GM21737 (cell line): Measurements from ENCODE around the gene CALML6.

ENCODE experiments used
- ATAC-seq: cut with Tn5 transposase; IDR thresholded peaks from one replicate; pipeline ENCODE4 v1.9.1; 2021; ENCODE audit warnings: mild to moderate bottlenecking, moderate library complexity; ENCODE audit not compliant: unreplicated experiment

CALML6 gene

GRCh38 chr1:1941211-1941841 is 26.3 kb downstream of the CALML6 start:
- no peak for ATAC-seq

DNA sequence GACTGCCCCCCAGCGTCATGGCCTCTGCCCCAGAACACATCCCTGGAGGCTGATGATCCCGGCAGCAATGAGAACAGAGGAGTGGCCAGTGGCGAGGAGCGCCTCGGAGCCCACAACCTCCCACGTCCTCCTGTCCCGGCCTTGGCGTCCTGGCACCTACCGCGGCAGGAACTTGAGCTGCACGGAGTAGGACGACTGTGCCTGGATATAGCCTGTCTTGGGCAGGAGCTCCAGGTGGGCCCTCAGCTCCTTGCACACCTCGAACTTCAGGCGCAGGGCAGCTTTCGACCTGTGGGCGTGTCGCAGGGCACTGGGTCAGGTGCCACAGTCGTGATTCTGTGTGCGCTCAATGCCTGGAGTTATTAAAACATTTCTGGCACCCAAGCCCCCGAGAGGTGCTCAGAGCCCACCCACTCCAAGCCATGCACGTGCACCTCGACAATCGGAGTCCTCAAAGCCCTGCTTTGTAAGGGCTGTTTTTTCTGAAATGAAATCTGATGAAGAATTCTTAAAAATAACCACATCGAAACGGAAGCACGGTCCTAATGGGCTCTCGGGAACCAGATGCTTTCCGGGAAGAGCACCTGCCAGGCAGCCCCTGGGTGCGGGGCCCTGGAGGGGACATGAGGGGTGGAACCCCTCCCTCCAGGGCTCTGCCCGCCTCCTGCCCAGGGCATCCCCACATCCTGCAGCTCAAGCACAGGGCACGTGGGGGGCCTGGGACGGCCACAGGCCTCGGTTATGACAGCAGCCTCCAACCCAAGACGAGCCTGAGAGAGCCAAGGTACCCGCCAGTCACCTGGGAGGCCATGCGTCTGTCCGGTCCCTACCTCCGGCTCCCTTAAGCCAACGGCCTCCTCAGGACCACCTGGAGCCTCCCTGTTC is 27.1 kb downstream of the CALML6 start:
- ATAC-seq, result no peak

GRCh38 chr1:1942753-1943656 is 27.9 kb downstream of the CALML6 start:
- no peak for ATAC-seq

- ATAC-seq, result no peak
Measured at GRCh38 chr1:1943834-1944570, 28.9 kb downstream of the CALML6 start.

DNA sequence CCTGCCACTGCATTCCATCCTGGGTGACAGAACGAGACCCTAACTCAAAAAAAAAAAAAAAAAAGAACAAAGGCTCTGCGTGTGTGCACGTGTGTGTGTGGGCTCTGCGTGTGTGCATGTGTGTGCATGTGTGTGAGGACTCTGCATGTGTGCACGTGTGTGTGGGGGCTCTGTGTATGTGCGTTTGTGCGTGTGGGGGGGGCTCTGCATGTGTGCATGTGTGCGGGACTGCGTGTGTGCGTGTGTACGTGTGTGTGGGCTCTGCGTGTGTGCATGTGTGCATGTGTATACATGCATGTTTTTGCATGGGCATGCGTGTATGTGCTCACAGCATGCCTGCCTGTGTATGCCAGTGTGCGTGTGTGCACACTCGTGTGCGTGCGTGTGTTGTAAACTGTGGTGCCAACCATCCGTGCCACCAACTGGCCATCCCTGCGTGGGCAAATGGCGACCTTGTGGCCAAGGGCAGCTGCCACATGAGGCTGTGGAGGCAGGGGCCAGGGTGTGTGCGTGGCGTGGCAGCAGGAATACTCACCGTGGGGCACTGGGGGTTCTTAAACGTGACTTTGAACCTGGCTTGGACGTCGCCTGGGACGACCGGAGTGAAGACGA is 30.8 kb downstream of the CALML6 start:
- no peak for ATAC-seq

- no peak for ATAC-seq
Measured at GRCh38 chr1:1946540-1946939, 31.5 kb downstream of the CALML6 start.

GRCh38 chr1:1947493-1947892 is 32.4 kb downstream of the CALML6 start:
- no peak for ATAC-seq

- ATAC-seq, result no peak
Measured at GRCh38 chr1:1948783-1949182, 33.7 kb downstream of the CALML6 start.

DNA sequence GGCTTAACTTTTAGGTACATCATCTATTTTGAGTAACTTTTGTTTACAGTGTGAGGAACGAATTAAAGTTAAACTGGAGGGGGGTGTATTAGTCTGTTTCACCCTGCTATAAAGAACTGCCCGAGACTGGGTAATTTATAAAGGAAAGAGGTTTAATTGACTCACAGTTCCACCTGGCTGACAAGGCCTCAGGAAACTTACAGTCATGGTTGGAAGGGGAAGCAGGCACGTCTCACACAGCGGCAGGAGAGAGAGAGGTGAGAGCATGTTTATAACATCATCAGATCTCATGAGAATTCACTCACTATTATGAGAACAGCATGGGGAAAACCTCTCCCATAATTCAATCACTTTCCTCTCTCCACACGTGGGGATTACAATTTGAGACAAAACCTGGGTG is 35.9 kb downstream of the CALML6 start:
- no peak for ATAC-seq

GRCh38 chr1:1954015-1954414 is 39.0 kb downstream of the CALML6 start:
- ATAC-seq, result no peak

- no peak for ATAC-seq
Measured at GRCh38 chr1:1954831-1955441, 39.9 kb downstream of the CALML6 start.

- ATAC-seq, result no peak
Measured at GRCh38 chr1:1955621-1956094, 40.6 kb downstream of the CALML6 start.

GRCh38 chr1:1956101-1956500 is 41.0 kb downstream of the CALML6 start:
- ATAC-seq, result no peak

DNA sequence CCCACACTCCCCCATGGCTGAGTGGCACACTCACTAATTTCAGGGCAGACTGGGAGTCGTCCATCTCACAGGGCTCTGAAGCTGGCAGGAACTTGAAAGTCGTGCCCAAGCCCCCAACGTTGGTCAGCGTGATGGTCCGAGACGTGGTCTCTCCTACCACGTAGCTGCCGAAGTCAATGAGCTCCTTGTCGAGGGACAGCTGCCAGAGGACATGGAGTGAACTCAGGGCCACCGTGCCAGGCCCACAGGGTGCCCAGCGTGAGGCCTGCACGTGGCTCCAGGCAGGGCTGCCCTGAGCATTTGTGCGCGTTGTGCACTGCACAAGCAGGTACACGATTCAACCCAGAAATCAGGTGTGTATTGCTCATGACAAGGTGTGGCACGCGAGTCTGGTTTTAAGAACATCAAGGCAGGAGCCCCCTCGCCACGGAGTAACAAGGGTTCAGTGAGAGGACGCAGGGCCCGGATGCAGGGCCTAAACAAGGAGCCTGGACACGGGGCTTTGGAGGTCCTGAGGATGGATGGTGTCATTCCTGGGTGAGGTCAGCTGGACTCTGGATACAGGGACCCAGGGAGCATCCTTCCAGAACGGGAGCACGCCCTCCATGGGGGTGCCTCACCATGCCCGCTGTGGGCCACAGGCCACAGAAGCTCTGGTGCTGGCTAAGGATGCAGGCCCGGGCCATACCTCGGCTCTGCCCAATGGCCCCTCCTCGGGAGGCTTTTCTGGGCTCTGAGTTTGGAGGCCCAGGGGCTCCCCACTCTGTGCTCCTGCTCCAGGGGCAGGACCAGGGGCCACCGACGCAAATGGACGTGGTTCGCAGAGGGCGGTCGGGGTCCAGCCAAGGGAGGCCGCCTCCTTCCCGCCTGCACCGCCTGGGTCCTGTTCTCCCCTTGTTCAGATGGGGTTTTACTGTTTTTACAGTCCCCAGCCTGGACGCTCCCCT is 41.8 kb downstream of the CALML6 start:
- no peak for ATAC-seq

DNA sequence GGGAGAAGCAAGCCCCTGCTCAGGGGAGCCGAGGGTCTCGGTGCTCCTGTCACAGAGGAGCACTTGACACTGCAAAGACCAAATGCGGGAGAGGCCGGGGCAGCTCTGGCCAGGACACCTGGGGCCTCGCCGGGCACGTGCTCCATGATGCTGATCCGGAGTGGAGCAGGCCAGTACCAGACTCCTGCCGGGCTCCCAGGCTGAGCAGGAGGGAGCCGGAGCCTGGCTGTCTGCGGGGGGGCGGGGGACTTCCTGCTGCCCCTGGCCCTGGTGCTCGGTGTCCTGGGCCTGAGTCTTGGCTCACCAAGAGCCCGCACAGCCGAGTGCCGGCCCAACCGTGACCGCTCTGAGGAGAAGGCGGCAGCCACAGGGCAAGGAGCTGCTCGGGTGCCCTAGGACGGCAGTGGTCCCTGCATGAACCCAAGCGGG is 42.5 kb downstream of the CALML6 start:
- no peak for ATAC-seq

DNA sequence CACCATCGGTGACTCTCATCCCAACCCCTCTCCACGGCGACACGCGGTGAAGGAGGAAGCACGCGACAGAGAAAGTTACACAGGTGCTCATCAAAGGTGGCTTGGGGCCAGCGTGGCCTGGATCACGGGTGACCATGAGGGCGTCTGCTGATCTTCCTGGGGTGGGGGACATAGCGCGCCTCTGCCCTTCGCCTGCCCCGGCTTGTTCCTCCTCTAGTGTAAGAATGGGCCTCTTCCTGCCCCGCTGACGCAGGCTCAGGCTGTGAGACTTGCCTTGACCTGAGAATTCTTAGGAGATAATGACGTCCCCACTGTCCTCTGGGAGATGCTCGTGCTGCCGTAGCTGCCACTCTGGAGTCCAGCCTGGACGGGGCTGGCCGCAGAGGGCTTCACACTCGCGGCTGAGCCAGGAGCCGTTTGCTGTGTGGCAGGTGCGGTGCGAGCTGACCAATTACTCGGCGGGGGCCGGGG is 43.0 kb downstream of the CALML6 start:
- ATAC-seq, result no peak

DNA sequence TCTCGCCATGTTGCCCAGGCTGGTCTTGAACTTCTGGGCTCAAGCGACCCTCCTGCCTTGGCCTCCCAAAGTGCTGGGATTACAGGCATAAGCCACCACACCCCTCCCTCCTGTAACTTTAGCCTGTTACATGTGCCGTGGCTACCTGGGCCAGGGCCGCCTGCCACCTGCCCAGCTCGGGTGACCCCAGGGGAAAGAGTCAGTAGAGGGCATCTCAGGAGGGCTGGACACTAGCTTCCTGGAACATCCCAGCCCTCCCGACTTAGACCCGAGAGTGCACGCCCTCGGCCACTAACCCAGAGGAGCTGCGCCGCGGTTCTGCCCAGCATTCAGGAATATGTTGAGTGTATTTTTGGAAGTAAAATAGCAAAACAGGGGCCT is 44.4 kb downstream of the CALML6 start:
- no peak for ATAC-seq

- ATAC-seq, result no peak
Measured at GRCh38 chr1:1959840-1960479, 44.9 kb downstream of the CALML6 start.
